HepG2 (cell line): Measurements from ENCODE around the gene DOCK4. TPM values are rescaled to one million over a fixed set of nuclear protein-coding genes. Genes with fewer than 3 reads are reported as not detected.

ENCODE experiments used
- ATAC-seq: fragments of 200-7000 bp; cut with Tn5 transposase; 3 replicates; pipeline ENCODE4 v1.9.1; 2020; ENCODE audit warnings: mild to moderate bottlenecking, moderate library complexity
- BruUV-seq: library from RNA; stranded (reverse); fragments of 400-500 nt; replicated peaks from 2 replicates; lab custom pipeline; 2021; lab: Mats Ljungman, UMichigan
- CTCF ChIA-PET: fragments of 300-600 bp; formaldehyde crosslinking; extraction: SDS; loops from one replicate; lab custom pipeline; 2021; ENCODE audit warnings: low total read pairs, inconsistent platforms, low intra/inter-chr PET ratio; lab: Yijun Ruan, JAX
- POLR2A ChIA-PET: fragments of 350-600 bp; sonication (Branson Sonifier 250); formaldehyde crosslinking; loops from one replicate; lab custom pipeline; 2020; ENCODE audit warnings: antibody characterized with exemption, inconsistent platforms; lab: Yijun Ruan, JAX
- DNase-seq: peaks from one replicate; pipeline ENCODE4 v3.0.0-alpha.2; 2015; ENCODE audit warnings: low spot score
- FAIRE-seq: peaks from 3 replicates; lab custom pipeline; 2011; peaks lifted over from hg19 to GRCh38; lab: Jason Lieb, UNC
- H2AFZ ChIP-seq: one replicate; pipeline ENCODE4 v1.6.1; 2011; ENCODE audit warnings: low read length, inconsistent platforms
- H3K27ac ChIP-seq: fragments of 300-600 bp; 3 replicates; pipeline ENCODE4 v1.8.0; 2011; ENCODE audit warnings: mixed run types, mild to moderate bottlenecking, mixed read lengths, low read length, inconsistent platforms; ENCODE audit not compliant: insufficient read depth; ENCODE audit errors: extremely low read length
- H3K27me3 ChIP-seq, 2 experiments: fragments of 200-600 bp in 1 of 2; 2 replicates in 1 of 2; 3 replicates in 1 of 2; pipeline versions ENCODE4 v1.6.0 to v1.8.0; 2011; ENCODE audit warnings: low read length in 2 of 2, mild to moderate bottlenecking in 2 of 2, moderate library complexity in 2 of 2, inconsistent platforms in 1 of 2; ENCODE audit not compliant: insufficient read depth in 2 of 2, control insufficient read depth in 1 of 2
- H3K36me3 ChIP-seq, 2 experiments: fragments of 200-600 bp in 1 of 2; replicated peaks in 1 of 2; 2 replicates in 1 of 2; 3 replicates in 1 of 2; pipeline versions ENCODE4 v1.5.1 to v1.8.0; 2011; ENCODE audit warnings: low read length in 2 of 2, inconsistent platforms in 1 of 2; ENCODE audit not compliant: insufficient read depth in 2 of 2, control insufficient read depth in 1 of 2
- H3K4me1 ChIP-seq: 2 replicates; pipeline ENCODE4 v1.5.1; 2012; ENCODE audit warnings: low read length, inconsistent platforms; ENCODE audit not compliant: insufficient read depth
- H3K4me2 ChIP-seq: 2 replicates; pipeline ENCODE4 v1.6.0; 2011; ENCODE audit warnings: low read depth, low read length, inconsistent platforms
- H3K4me3 ChIP-seq, 3 experiments: fragments of 200-600 bp in 1 of 3; sonication (generic), shearing (Covaris generic) in 1 of 3; replicated peaks in 1 of 3; 2 replicates each; pipeline ENCODE4 v1.5.1; 2011 to 2016; ENCODE audit warnings: low read length in 3 of 3, inconsistent platforms in 2 of 3, low read depth in 2 of 3, mild to moderate bottlenecking in 2 of 3, control low read depth in 1 of 3, mixed read lengths in 1 of 3; ENCODE audit not compliant: insufficient read depth in 1 of 3
- H3K79me2 ChIP-seq: one replicate; pipeline ENCODE4 v1.6.1; 2011; ENCODE audit warnings: low read length, inconsistent platforms; ENCODE audit not compliant: insufficient read depth
- H3K9ac ChIP-seq: 2 replicates; pipeline ENCODE4 v1.6.0; 2011; ENCODE audit warnings: mild to moderate bottlenecking, low read depth, low read length, inconsistent platforms; ENCODE audit not compliant: insufficient read depth
- H3K9me3 ChIP-seq: 2 replicates; pipeline ENCODE4 v1.5.1; 2012; ENCODE audit warnings: mild to moderate bottlenecking, low read length
- H4K20me1 ChIP-seq: 2 replicates; pipeline ENCODE4 v1.6.0; 2011; ENCODE audit warnings: inconsistent platforms, mild to moderate bottlenecking, low read length, moderate library complexity; ENCODE audit not compliant: insufficient read depth
- ATF4 ChIP-seq, 2 experiments: fragments of 450-650 bp in 1 of 2; sonication (generic) in 1 of 2; formaldehyde crosslinking; IDR thresholded peaks; 2 replicates each; pipeline versions ENCODE4 v1.5.0 to v1.8.0; 2020 to 2022; ENCODE audit warnings: mild to moderate bottlenecking in 1 of 2, missing genetic modification reagents in 1 of 2
- MXD4 ChIP-seq: IDR thresholded peaks from 2 replicates; pipeline ENCODE4 v1.6.1; 2016; ENCODE audit warnings: mild to moderate bottlenecking, missing biosample characterization, missing genetic modification reagents
- TAF15 ChIP-seq: fragments of 200-400 bp; formaldehyde crosslinking; IDR thresholded peaks from one replicate; pipeline ENCODE4 v1.6.1; 2018; ENCODE audit warnings: mild to moderate bottlenecking, low read depth, low read length; ENCODE audit not compliant: poor library complexity, severe bottlenecking
- ZFP41 ChIP-seq: sonication (generic); formaldehyde crosslinking; IDR thresholded peaks from 2 replicates; pipeline ENCODE4 v1.4.0; 2020; ENCODE audit warnings: mild to moderate bottlenecking, missing genetic modification reagents, borderline replicate concordance
- ZFYVE20 ChIP-seq: sonication (generic); formaldehyde crosslinking; IDR thresholded peaks from 2 replicates; pipeline ENCODE4 v1.8.0; 2023; ENCODE audit warnings: low read depth, mild to moderate bottlenecking, moderate library complexity, missing genetic modification reagents, borderline replicate concordance
- ZNF607 ChIP-seq: sonication (generic); formaldehyde crosslinking; IDR thresholded peaks from 2 replicates; pipeline ENCODE4 v1.5.1; 2020; ENCODE audit warnings: missing genetic modification reagents, mild to moderate bottlenecking, borderline replicate concordance
- WGBS: methylation state at CpG from one replicate; pipeline ENCODE4 v1.1.6; 2017; ENCODE audit warnings: low lambda C conversion rate; 5-methylcytosine and 5-hydroxymethylcytosine counted together
- in situ Hi-C: cut with HindIII; loops from 2 replicates; pipeline ENCODE4 v1.10.0; 2017; ENCODE audit warnings: low pct_unique_long_range_greater_than_20kb; ENCODE audit not compliant: extremely low pct_ligation_motif_present
- intact Hi-C: fragments of 100-400 bp; cut with micrococcal nuclease; formaldehyde crosslinking; loops from one replicate; pipeline ENCODE4 v1.10.0; 2022; ENCODE audit not compliant: unreplicated experiment
- polyA plus RNA-seq, 8 experiments: library from polyadenylated mRNA; depleted of rRNA in 3 of 8; stranded (reverse) in 7 of 8; unstranded in 1 of 8; fragments of >200 nt; fragmentation: Illumina TruSeq in 4 of 8; extraction: Trizol in 4 of 8; gene quantifications; 2 replicates each; pipeline versions ENCODE4 v1.2.1 to v1.2.3, GENCODE V29; 2011 to 2016; ENCODE audit warnings: low read depth in 4 of 8, missing spikeins in 1 of 8, mixed read lengths in 1 of 8; ENCODE audit not compliant: insufficient read depth in 1 of 8
- total RNA-seq, 5 experiments: library from RNA; depleted of rRNA; stranded (reverse); fragments of >200 nt; fragmentation: Illumina TruSeq; extraction: Trizol; gene quantifications; 2 replicates each; pipeline ENCODE4 v1.2.3, GENCODE V29; 2016; ENCODE audit warnings: low read depth in 1 of 5
- TF ChIP-seq, protein P1 (sequence below): sonication (generic); formaldehyde crosslinking; IDR thresholded peaks from 2 replicates; pipeline ENCODE4 v1.5.0; 2020; ENCODE audit warnings: missing genetic modification reagents, mild to moderate bottlenecking, borderline replicate concordance
- TF ChIP-seq, protein P2 (sequence below): IDR thresholded peaks from 2 replicates; pipeline ENCODE4 v1.6.1; 2016; ENCODE audit warnings: low read depth, control low read depth
- TF ChIP-seq, protein P3 (sequence below): sonication (generic); formaldehyde crosslinking; IDR thresholded peaks from 2 replicates; pipeline ENCODE4 v1.8.1; 2022; ENCODE audit warnings: mild to moderate bottlenecking, missing genetic modification reagents

Gene DOCK4
- total and polyA plus RNA-seq, 2 of the 13 experiments (the other 11 are each of a cell fraction or from before 2014, with no cell fraction given) = 13.5 to 17.4 TPM

DNA sequence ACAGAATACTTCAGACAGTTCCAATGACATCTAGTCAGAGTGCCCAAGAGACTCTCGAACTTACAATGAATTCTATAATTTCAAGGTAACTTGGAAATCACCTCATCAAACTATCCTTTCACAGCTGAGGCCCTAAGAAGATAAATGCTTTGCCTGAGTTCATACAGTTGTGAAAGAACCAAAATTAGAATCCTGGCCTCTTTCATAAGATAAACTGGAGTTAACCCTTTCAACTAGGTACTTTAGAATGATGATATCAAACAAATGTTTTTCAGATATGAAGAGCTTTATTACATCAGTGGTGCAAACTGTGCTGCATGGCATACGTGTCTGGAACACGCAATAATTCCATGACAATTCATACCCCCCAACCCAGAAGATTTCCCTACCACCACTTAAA lies 17.9 kb downstream of the DOCK4 start:
- FAIRE-seq = no peak

GRCh38 chr7:112186300-112186699 lies 19.9 kb downstream of the DOCK4 start:
- H3K4me1 ChIP-seq = peaks cover 43% of the 10 kb centered on the region
- no peaks in the 10 kb centered on the region for H3K27me3 ChIP-seq
- H2AFZ ChIP-seq = no peak overlapping the region
- H3K27ac ChIP-seq = no peak overlapping the region
- no peaks in the 10 kb centered on the region for H3K9me3 ChIP-seq
- intact Hi-C loops = no loop called here
- 89% methylated on average over 1 of the region's 1 CpG for WGBS
- ATAC-seq = no peak
- FAIRE-seq = no peak
- H4K20me1 ChIP-seq = peaks cover 14% of the 10 kb centered on the region
- ChIA-PET CTCF (no interaction called here), POLR2A (no interaction called here)
- in situ Hi-C loops = no loop called here
- no peak for DNase-seq
- TF ChIP-seq, protein P1, sequence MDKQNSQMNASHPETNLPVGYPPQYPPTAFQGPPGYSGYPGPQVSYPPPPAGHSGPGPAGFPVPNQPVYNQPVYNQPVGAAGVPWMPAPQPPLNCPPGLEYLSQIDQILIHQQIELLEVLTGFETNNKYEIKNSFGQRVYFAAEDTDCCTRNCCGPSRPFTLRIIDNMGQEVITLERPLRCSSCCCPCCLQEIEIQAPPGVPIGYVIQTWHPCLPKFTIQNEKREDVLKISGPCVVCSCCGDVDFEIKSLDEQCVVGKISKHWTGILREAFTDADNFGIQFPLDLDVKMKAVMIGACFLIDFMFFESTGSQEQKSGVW (CRISPR knock-in tag) = no peak
- no peak for TF ChIP-seq ZFP41 (CRISPR knock-in tag)
- TF ChIP-seq MXD4 (CRISPR knock-in tag) = no peak
- TF ChIP-seq, protein P2, sequence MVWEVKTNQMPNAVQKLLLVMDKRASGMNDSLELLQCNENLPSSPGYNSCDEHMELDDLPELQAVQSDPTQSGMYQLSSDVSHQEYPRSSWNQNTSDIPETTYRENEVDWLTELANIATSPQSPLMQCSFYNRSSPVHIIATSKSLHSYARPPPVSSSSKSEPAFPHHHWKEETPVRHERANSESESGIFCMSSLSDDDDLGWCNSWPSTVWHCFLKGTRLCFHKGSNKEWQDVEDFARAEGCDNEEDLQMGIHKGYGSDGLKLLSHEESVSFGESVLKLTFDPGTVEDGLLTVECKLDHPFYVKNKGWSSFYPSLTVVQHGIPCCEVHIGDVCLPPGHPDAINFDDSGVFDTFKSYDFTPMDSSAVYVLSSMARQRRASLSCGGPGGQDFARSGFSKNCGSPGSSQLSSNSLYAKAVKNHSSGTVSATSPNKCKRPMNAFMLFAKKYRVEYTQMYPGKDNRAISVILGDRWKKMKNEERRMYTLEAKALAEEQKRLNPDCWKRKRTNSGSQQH (CRISPR knock-in tag) = no peak
- TF ChIP-seq, protein P3, sequence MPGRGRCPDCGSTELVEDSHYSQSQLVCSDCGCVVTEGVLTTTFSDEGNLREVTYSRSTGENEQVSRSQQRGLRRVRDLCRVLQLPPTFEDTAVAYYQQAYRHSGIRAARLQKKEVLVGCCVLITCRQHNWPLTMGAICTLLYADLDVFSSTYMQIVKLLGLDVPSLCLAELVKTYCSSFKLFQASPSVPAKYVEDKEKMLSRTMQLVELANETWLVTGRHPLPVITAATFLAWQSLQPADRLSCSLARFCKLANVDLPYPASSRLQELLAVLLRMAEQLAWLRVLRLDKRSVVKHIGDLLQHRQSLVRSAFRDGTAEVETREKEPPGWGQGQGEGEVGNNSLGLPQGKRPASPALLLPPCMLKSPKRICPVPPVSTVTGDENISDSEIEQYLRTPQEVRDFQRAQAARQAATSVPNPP (CRISPR knock-in tag) = no peak
- H3K4me3 ChIP-seq = no peak overlapping the region
- H3K4me2 ChIP-seq = no peak overlapping the region
- H3K79me2 ChIP-seq = peaks cover 77% of the 10 kb centered on the region
- no peaks in the 10 kb centered on the region for H3K36me3 ChIP-seq
- BruUV-seq = no TSS peak
- no peak overlapping the region for H3K9ac ChIP-seq

More for the DNA sequence above, 17.9 kb downstream of the DOCK4 start:
- H3K4me2 ChIP-seq = no peak overlapping the region
- intact Hi-C loops (no loop called here), in situ Hi-C loops (no loop called here)
- no peak overlapping the region for H3K4me3 ChIP-seq
- H3K27ac ChIP-seq = no peak overlapping the region
- no peak overlapping the region for H3K9ac ChIP-seq
- no peak for TF ChIP-seq ZFYVE20 (CRISPR knock-in tag)
- no peak for TF ChIP-seq ATF4 (CRISPR knock-in tag; IDR thresholded peaks at IDR 0.05)
- TF ChIP-seq ZNF607 (CRISPR knock-in tag) = no peak
- TF ChIP-seq TAF15 = no peak
- H3K4me1 ChIP-seq = peaks cover 39% of the 10 kb centered on the region
- ChIA-PET POLR2A (no interaction called here), CTCF (no interaction called here)
- BruUV-seq = no TSS peak
- H4K20me1 ChIP-seq = peaks cover 4% of the 10 kb centered on the region
- H3K36me3 ChIP-seq = no peaks in the 10 kb centered on the region
- ATAC-seq (no peak), DNase-seq (no peak)
- no peaks in the 10 kb centered on the region for H3K27me3 ChIP-seq
- no peak overlapping the region for H2AFZ ChIP-seq
- 100% methylated on average over 3 of the region's 3 CpGs for WGBS
- H3K79me2 ChIP-seq = peaks cover 72% of the 10 kb centered on the region
- H3K9me3 ChIP-seq = no peaks in the 10 kb centered on the region
